GM06990 (cell line): ENCODE measurements around the gene RIPK3.

ENCODE experiments used
- DNase-seq: peaks from one replicate; pipeline ENCODE4 v3.0.0-alpha.2; 2011; ENCODE audit not compliant: insufficient read length; ENCODE audit errors: extremely low read depth
- H3K27me3 ChIP-seq: replicated peaks from 2 replicates; pipeline ENCODE4 v1.6.0; 2011; ENCODE audit warnings: low read length; ENCODE audit not compliant: control insufficient read depth, insufficient read depth
- H3K36me3 ChIP-seq: 2 replicates; pipeline ENCODE4 v1.5.1; 2011; ENCODE audit warnings: low read length; ENCODE audit not compliant: control insufficient read depth, insufficient read depth
- H3K4me3 ChIP-seq: replicated peaks from 2 replicates; pipeline ENCODE4 v1.5.1; 2011; ENCODE audit warnings: low read depth, mild to moderate bottlenecking, control low read depth, low read length
- CTCF ChIP-seq: IDR thresholded peaks from 2 replicates; pipeline ENCODE4 v1.5.1; 2011; ENCODE audit warnings: low read length, control low read depth, mild to moderate bottlenecking, inconsistent platforms; ENCODE audit not compliant: insufficient read depth, poor library complexity, severe bottlenecking

RIPK3 gene

GRCh38 chr14:24337144-24337823 lies 2.5 kb downstream of the RIPK3 start:
- TF ChIP-seq CTCF, result no peak
- no peaks in the 10 kb centered on the region; the same call in 1 of the 2 replicates for H3K27me3 ChIP-seq

GRCh38 chr14:24335461-24336171 lies 4.2 kb downstream of the RIPK3 start:
- H3K27me3 ChIP-seq, result no peaks in the 10 kb centered on the region; the same call in none of the 2 replicates
- no peak for TF ChIP-seq CTCF
- DNase-seq, result no peak
- H3K36me3 ChIP-seq, result no peaks in the 10 kb centered on the region; the same call in none of the 2 replicates
- H3K4me3 ChIP-seq, result no peak overlapping the region

More at GRCh38 chr14:24337144-24337823, 2.5 kb downstream of the RIPK3 start:
- no peak for DNase-seq
- Histone ChIP-seq H3K4me3 (no peak overlapping the region), H3K36me3 (no peaks in the 10 kb centered on the region; the same call in none of the 2 replicates)

GRCh38 chr14:24334431-24335291 lies 5.1 kb downstream of the RIPK3 start, which contains the start of gene ADCY4:
ADCY4 (minus strand) TSS chr14:24335071; CDS start chr14:24334652, 419 bp downstream.
- no peaks in the 10 kb centered on the region; the same call in none of the 2 replicates for H3K36me3 ChIP-seq
- no peak for TF ChIP-seq CTCF
- no peak for DNase-seq
- no peak within 1 kb of the TSS; the same call in 1 of the 2 replicates for H3K4me3 ChIP-seq
- H3K27me3 ChIP-seq, result no peaks in the 10 kb centered on the region; the same call in none of the 2 replicates

GRCh38 chr14:24332268-24332993 lies 7.4 kb downstream of the RIPK3 start:
- Histone ChIP-seq H3K4me3 (peak overlapping the region; percentile 48), H3K27me3 (no peaks in the 10 kb centered on the region; the same call in none of the 2 replicates), H3K36me3 (no peaks in the 10 kb centered on the region; the same call in 1 of the 2 replicates)
- peak; percentile 81 for TF ChIP-seq CTCF
- peak; percentile 68 for DNase-seq

- H3K36me3 ChIP-seq, result no peaks in the 10 kb centered on the region; the same call in 1 of the 2 replicates
- no peaks in the 10 kb centered on the region; the same call in none of the 2 replicates for H3K27me3 ChIP-seq
- TF ChIP-seq CTCF, result no peak
- no peak overlapping the region for H3K4me3 ChIP-seq
- no peak for DNase-seq
Measured at GRCh38 chr14:24331731-24332267, 8.0 kb downstream of the RIPK3 start.
